Measurements from ENCODE around the gene ABTB1.

ABTB1 gene

GRCh38 chr3:127720161-127720823, 47.5 kb downstream of the ABTB1 start:
- no peak for DNase-seq (ENCODE audit: low read depth)

GRCh38 chr3:127720985-127721935, 48.5 kb downstream of the ABTB1 start:
- no peak for DNase-seq (ENCODE audit: low read depth)

DNA sequence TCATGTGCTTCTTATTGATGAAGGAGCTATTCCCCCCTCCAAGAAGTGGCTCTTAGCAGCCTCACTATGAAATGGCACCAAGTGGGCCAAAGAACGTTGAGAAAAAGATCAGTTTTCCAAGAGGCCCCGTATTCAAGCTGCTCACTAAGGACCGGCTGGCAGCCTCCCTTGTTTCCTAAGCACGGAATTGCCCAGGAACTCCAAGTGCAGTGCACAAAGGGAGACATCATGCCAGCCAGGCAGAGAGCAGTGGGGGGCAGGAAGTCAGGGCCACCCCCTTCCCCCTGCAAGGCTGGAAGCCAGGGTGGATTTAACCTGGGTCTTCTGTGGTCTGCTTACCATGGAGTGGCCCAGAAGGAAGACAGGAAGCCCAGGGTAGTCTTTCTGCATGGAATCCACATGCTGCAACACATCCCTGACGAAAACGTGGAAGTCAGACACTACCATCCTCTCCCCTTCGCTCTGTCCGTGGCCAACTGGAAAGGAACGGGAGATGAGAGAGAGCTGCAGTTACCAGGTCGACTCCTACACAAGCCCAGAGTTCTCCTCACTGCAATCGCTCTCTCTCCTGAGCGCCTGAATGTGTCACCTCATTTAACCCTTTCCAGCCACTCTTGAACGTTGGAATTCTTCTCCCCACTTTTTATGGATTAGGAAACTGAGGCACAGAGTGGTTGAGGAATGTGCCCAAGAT, 49.5 kb downstream of the ABTB1 start:
- DNase-seq (ENCODE audit: low read depth): no peak

DNA sequence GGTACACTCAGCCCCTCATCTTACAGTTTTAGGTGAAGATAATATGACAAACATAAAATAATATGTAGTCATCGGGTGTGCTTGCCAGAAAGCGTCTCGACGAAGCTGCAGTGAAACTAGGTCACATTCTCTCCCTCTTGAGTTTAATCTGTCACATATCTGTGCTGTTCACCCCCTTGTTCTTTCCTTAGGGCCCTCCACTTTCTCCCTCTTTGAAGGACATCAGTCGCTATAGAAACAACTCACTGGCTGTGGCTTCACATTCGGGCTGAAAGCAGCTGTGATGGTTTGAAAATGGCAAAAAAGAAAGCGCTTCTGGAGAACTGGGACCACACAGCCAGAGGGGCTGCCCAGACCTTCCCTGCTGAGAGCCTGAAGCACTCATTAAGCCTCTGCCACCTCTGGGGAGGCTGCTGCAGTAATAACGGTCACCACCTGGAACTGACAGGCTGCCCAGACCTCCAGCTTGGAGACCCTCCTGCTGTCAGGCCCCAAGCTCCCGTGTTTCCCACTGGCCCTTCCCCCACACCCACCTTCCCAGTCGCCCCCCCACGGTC, 50.3 kb downstream of the ABTB1 start:
- no peak for DNase-seq (ENCODE audit: low read depth)

GRCh38 chr3:127726894-127727293, 54.1 kb downstream of the ABTB1 start:
- DNase-seq (ENCODE audit: low read depth): no peak

- no peak for DNase-seq (ENCODE audit: low read depth)
Measured at GRCh38 chr3:127728417-127729015, 55.8 kb downstream of the ABTB1 start.

DNA sequence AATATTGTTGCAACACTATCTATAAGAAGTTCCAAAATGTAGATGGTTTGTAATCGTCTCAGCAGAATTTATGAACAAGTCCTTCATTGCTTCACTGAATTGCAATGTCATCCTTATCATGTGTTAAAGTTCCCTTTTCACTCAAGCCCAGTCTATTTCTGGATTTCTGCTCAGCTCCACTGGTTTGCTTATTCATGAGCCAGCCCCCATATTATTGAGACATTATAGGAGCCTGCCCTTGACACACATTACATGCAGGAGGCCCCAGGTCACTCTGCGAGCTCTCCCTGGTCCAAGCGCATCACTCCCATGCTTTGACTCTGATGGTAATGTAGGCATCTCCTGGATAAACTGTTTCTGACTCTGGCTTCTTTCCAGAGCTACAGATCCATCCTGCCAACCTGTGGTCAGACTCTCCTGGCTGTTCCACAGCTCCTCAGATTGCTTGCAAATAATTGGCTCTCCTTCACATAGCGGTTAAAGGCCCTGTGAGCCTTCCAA, 56.9 kb downstream of the ABTB1 start:
- DNase-seq (ENCODE audit: low read depth): no peak

- DNase-seq (ENCODE audit: low read depth): no peak
Measured at GRCh38 chr3:127730171-127730570, 57.4 kb downstream of the ABTB1 start.
